Measurements from ENCODE around the gene FZD8.

- no peak for TF ChIP-seq POLR2AphosphoS5 (IDR thresholded peaks at IDR 0.05; ENCODE audit: borderline replicate concordance, low read depth, low read length)
- TF ChIP-seq EZH2 (IDR thresholded peaks at IDR 0.05): no peak
- no peak for TF ChIP-seq FOXP2 (optimal IDR thresholded peaks at IDR 0.05; ENCODE audit: control extremely low read depth, extremely low read length, insufficient read depth)
These were observed 25.9 kb upstream of the FZD8 start for GRCh38 chr10:35667971-35668370.

Data from SK-N-MC (cell line).